CD4-positive, CD25-positive, alpha-beta regulatory T cell (primary cell): Measurements from ENCODE around the gene PPM1M. TPM values are rescaled to one million over a fixed set of nuclear protein-coding genes. Genes with fewer than 3 reads are reported as not detected.
"Not testable (repeated sequence)": the region's sequence is repeated elsewhere in the genome, so short reads cannot be mapped to it uniquely, and the experiment has no call there.

ENCODE experiments used
- ATAC-seq, 2 donors: fragments of 150-1000 bp; cut with Tn5 transposase; one replicate each; pipeline ENCODE4 v1.10.0; 2021; ENCODE audit warnings: low read depth in 2 of 2, moderate number of reproducible peaks in 2 of 2, moderate library complexity in 1 of 2
- DNase-seq, 3 donors: peaks; one replicate each; pipeline versions ENCODE4 v3.0.0 to v3.0.0-alpha.2; 2012 to 2022; ENCODE audit warnings: mixed read lengths in 1 of 3
- H3K27ac ChIP-seq: one replicate; pipeline ENCODE4 v1.7.0; 2013; ENCODE audit warnings: mild to moderate bottlenecking, low read length; ENCODE audit not compliant: insufficient read depth, poor library complexity, severe bottlenecking
- H3K27me3 ChIP-seq: one replicate; pipeline ENCODE4 v1.7.0; 2013; ENCODE audit warnings: low read length; ENCODE audit not compliant: control insufficient read depth, insufficient read depth
- H3K36me3 ChIP-seq: one replicate; pipeline ENCODE4 v1.7.0; 2013; ENCODE audit warnings: mild to moderate bottlenecking, low read length, moderate library complexity; ENCODE audit not compliant: control insufficient read depth, insufficient read depth
- H3K4me1 ChIP-seq: 2 replicates; pipeline ENCODE4 v1.7.0; 2013; ENCODE audit warnings: mild to moderate bottlenecking, low read length; ENCODE audit not compliant: insufficient read depth, control insufficient read depth, poor library complexity, severe bottlenecking
- H3K4me3 ChIP-seq: one replicate; pipeline ENCODE4 v1.7.0; 2013; ENCODE audit warnings: low read depth, mild to moderate bottlenecking, low read length, moderate library complexity
- H3K9me3 ChIP-seq, 2 experiments: 1 replicate in 1 of 2; 2 replicates in 1 of 2; pipeline ENCODE4 v1.7.0; 2013; ENCODE audit warnings: low read length in 2 of 2, mild to moderate bottlenecking in 1 of 2, moderate library complexity in 1 of 2; ENCODE audit not compliant: control insufficient read depth in 2 of 2
- H3K27ac Mint-ChIP-seq, 3 donors: one replicate each; pipeline ENCODE4 v1.8.0; 2020 to 2022; ENCODE audit warnings: mild to moderate bottlenecking in 3 of 3, mixed read lengths in 3 of 3, moderate library complexity in 2 of 3
- H3K27me3 Mint-ChIP-seq: one replicate; pipeline ENCODE4 v1.8.0; 2022; ENCODE audit warnings: mild to moderate bottlenecking, mixed read lengths
- H3K36me3 Mint-ChIP-seq: one replicate; pipeline ENCODE4 v1.8.0; 2020; ENCODE audit warnings: mixed read lengths
- H3K4me1 Mint-ChIP-seq, 4 donors: one replicate each; pipeline ENCODE4 v1.8.0; 2020 to 2022; ENCODE audit warnings: mixed read lengths in 4 of 4, mild to moderate bottlenecking in 1 of 4
- H3K4me3 Mint-ChIP-seq, 4 donors: one replicate each; pipeline ENCODE4 v1.8.0; 2020 to 2022; ENCODE audit warnings: mild to moderate bottlenecking in 4 of 4, mixed read lengths in 4 of 4, moderate library complexity in 3 of 4
- H3K9me3 Mint-ChIP-seq, 7 donors: one replicate each; pipeline ENCODE4 v1.8.0; 2020 to 2022; ENCODE audit warnings: mixed read lengths in 7 of 7, mild to moderate bottlenecking in 3 of 7, moderate library complexity in 2 of 7
- polyA plus RNA-seq, 4 donors: library from polyadenylated mRNA; unstranded; fragments of 300-500 nt; fragmentation: Illumina TruSeq; gene quantifications; one replicate each; pipeline ENCODE4 v1.2.3, GENCODE V29; 2021
- total RNA-seq: library from RNA; stranded (reverse); gene quantifications from one replicate; pipeline ENCODE4 v1.2.3, GENCODE V29; 2022

Gene PPM1M
- total and polyA plus RNA-seq, 5 donors from 2014 or later, result 55.5 to 104 (median 78.4) TPM

DNA sequence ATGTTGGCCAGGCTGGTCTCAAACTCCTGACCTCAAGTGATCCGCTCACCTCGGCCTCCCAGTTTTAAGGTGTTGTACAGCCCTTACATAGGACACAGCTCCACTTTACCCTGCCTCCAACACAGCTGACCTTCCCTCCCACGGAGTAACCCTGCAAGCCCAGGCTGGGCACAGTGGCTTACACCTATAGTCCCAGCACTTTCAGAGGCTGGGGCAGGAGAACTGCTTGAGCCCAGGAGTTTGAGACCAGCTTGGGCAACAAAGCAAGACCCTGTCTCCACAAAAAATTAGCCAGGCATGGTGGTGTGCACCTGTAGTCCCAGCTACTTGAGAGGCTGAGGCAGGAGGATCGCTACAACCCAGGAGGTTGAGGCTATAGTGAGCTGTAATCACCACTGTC lies 38.5 kb downstream of the PPM1M start:
- Mint-ChIP-seq H3K4me1 (peaks cover 23 to 65% (median 39%) of the 10 kb centered on the region in 4 donors), H3K4me3 (peak overlapping the region in 2 of 4 donors; percentile 54 to 82), H3K27ac (peak overlapping the region in 2 of 3 donors; percentile 79 to 97)
- H3K27me3 ChIP-seq, H3K9me3 Mint-ChIP-seq, H3K36me3 Mint-ChIP-seq, H3K36me3 ChIP-seq, H3K4me3 ChIP-seq, ATAC-seq, DNase-seq, H3K9me3 ChIP-seq, H3K27me3 Mint-ChIP-seq: not testable (repeated sequence)
- Histone ChIP-seq H3K4me1 (peaks cover 52% of the 10 kb centered on the region), H3K27ac (peak overlapping the region; percentile 70)

- no peaks in the 10 kb centered on the region for H3K9me3 Mint-ChIP-seq
- no peaks in the 10 kb centered on the region for H3K27me3 ChIP-seq
- H3K36me3 Mint-ChIP-seq, result peaks cover 4% of the 10 kb centered on the region
- H3K4me1 ChIP-seq, result peaks cover 45% of the 10 kb centered on the region
- H3K36me3 ChIP-seq, result peaks cover 11% of the 10 kb centered on the region
- peak overlapping the region; percentile 95 for H3K4me3 ChIP-seq
- H3K27ac Mint-ChIP-seq, result peak overlapping the region; percentile 100
- peak overlapping the region; percentile 99 for H3K27ac ChIP-seq
- H3K4me1 Mint-ChIP-seq, result peaks cover 18 to 58% (median 39%) of the 10 kb centered on the region in 4 donors
- peak overlapping the region; percentile 94 to 100 (median 98) for H3K4me3 Mint-ChIP-seq
- ATAC-seq (no peak), DNase-seq (no peak)
- H3K27me3 Mint-ChIP-seq, result no peaks in the 10 kb centered on the region
- H3K9me3 ChIP-seq, result no peaks in the 10 kb centered on the region
These were observed 41.2 kb downstream of the PPM1M start for GRCh38 chr3:52286777-52287110.

- H3K4me3 Mint-ChIP-seq, result peak overlapping the region; percentile 94 to 100 (median 98)
- H3K27me3 ChIP-seq, result no peaks in the 10 kb centered on the region
- no peaks in the 10 kb centered on the region for H3K27me3 Mint-ChIP-seq
- H3K36me3 Mint-ChIP-seq, result peaks cover 4% of the 10 kb centered on the region
- H3K9me3 Mint-ChIP-seq, result no peaks in the 10 kb centered on the region
- peak overlapping the region; percentile 99 for H3K27ac ChIP-seq
- no peak for ATAC-seq
- peaks cover 12 to 42% (median 28%) of the 10 kb centered on the region in 4 donors for H3K4me1 Mint-ChIP-seq
- H3K4me1 ChIP-seq, result peaks cover 26% of the 10 kb centered on the region
- peaks cover 27% of the 10 kb centered on the region for H3K36me3 ChIP-seq
- H3K4me3 ChIP-seq, result peak overlapping the region; percentile 95
- H3K9me3 ChIP-seq, result no peaks in the 10 kb centered on the region
- DNase-seq, result no peak
- peak overlapping the region in 2 of 3 donors; percentile 100 for H3K27ac Mint-ChIP-seq
These were observed 43.1 kb downstream of the PPM1M start for GRCh38 chr3:52288674-52289073.

- ATAC-seq (no peak), DNase-seq (no peak)
- Mint-ChIP-seq H3K27me3 (no peaks in the 10 kb centered on the region), H3K27ac (peak overlapping the region in 2 of 3 donors; percentile 100), H3K9me3 (no peaks in the 10 kb centered on the region), H3K4me1 (peaks cover 12 to 37% (median 28%) of the 10 kb centered on the region in 4 donors), H3K36me3 (peaks cover 4% of the 10 kb centered on the region), H3K4me3 (peak overlapping the region; percentile 94 to 100 (median 98))
- Histone ChIP-seq H3K9me3 (no peaks in the 10 kb centered on the region), H3K27ac (no peak overlapping the region), H3K4me1 (peaks cover 26% of the 10 kb centered on the region), H3K27me3 (no peaks in the 10 kb centered on the region), H3K4me3 (peak overlapping the region; percentile 95), H3K36me3 (peaks cover 28% of the 10 kb centered on the region)
These were observed 43.8 kb downstream of the PPM1M start for GRCh38 chr3:52289338-52289746.

- Histone ChIP-seq H3K4me1 (peaks cover 26% of the 10 kb centered on the region), H3K9me3 (no peaks in the 10 kb centered on the region), H3K36me3 (peaks cover 28% of the 10 kb centered on the region), H3K27me3 (no peaks in the 10 kb centered on the region), H3K4me3 (no peak overlapping the region), H3K27ac (no peak overlapping the region)
- Mint-ChIP-seq H3K4me3 (peak overlapping the region in 2 of 4 donors; percentile 65 to 94), H3K27me3 (no peaks in the 10 kb centered on the region), H3K27ac (no peak overlapping the region), H3K4me1 (peaks cover 12 to 42% (median 30%) of the 10 kb centered on the region in 4 donors), H3K36me3 (peaks cover 6% of the 10 kb centered on the region), H3K9me3 (no peaks in the 10 kb centered on the region)
- DNase-seq (no peak), ATAC-seq (no peak)
These were observed 44.4 kb downstream of the PPM1M start for GRCh38 chr3:52289747-52290595.

GRCh38 chr3:52290596-52291507 lies 45.3 kb downstream of the PPM1M start:
- no peaks in the 10 kb centered on the region for H3K9me3 Mint-ChIP-seq
- peaks cover 12 to 45% (median 30%) of the 10 kb centered on the region in 4 donors for H3K4me1 Mint-ChIP-seq
- no peak for DNase-seq
- H3K4me3 ChIP-seq, result no peak overlapping the region
- no peak overlapping the region for H3K27ac ChIP-seq
- no peaks in the 10 kb centered on the region for H3K9me3 ChIP-seq
- no peaks in the 10 kb centered on the region for H3K27me3 ChIP-seq
- peaks cover 26% of the 10 kb centered on the region for H3K4me1 ChIP-seq
- ATAC-seq, result no peak
- H3K4me3 Mint-ChIP-seq, result peak overlapping the region in 3 of 4 donors; percentile 41 to 82 (median 68)
- H3K36me3 ChIP-seq, result peaks cover 28% of the 10 kb centered on the region
- peak overlapping the region in 1 of 3 donors; percentile 24 for H3K27ac Mint-ChIP-seq
- peaks cover 10% of the 10 kb centered on the region for H3K36me3 Mint-ChIP-seq
- H3K27me3 Mint-ChIP-seq, result no peaks in the 10 kb centered on the region

DNA sequence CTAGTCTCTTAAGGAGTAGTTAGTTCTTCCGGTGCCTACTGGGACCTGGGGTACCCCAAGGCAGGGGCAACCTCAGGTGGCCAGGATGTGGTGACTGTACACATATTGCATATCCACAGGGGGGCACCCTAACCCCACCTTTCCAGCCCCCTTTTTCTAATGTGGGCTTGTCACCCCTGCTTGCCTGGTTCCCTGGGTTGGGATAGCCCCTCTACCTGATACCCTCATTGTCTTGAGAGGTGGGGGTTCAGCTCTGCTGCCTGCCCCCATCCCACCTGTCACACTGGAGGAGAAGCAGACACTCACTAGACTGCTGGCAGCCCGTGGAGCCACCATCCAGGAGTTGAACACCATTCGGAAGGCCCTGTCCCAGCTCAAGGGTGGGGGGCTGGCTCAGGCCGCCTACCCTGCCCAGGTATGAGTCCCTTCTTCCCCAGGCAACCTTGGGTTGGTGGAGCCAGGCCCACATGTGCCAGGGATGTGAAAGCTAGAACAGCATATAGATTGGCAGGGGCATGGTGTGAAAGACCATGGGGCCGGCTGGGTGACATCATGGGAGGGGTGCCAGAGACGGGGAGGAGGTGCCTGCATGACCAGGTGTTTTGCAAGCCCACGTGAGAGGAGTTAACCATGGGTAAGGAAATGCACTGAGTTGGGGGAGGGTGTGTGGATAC lies 46.1 kb downstream of the PPM1M start:
- no peaks in the 10 kb centered on the region for H3K27me3 Mint-ChIP-seq
- H3K36me3 Mint-ChIP-seq, result peaks cover 14% of the 10 kb centered on the region

More for the DNA sequence above, 46.1 kb downstream of the PPM1M start:
- peak overlapping the region; percentile 41 to 82 (median 64) for H3K4me3 Mint-ChIP-seq
- ATAC-seq, result no peak
- peak in 2 of 3 donors; percentile 43 to 54 for DNase-seq
- H3K4me1 Mint-ChIP-seq, result peaks cover 12 to 48% (median 30%) of the 10 kb centered on the region in 4 donors
- H3K4me3 ChIP-seq, result no peak overlapping the region
- peaks cover 26% of the 10 kb centered on the region for H3K4me1 ChIP-seq
- peak overlapping the region in 1 of 3 donors; percentile 24 for H3K27ac Mint-ChIP-seq
- H3K27ac ChIP-seq, result no peak overlapping the region
- H3K9me3 Mint-ChIP-seq, result no peaks in the 10 kb centered on the region
- no peaks in the 10 kb centered on the region for H3K9me3 ChIP-seq
- H3K36me3 ChIP-seq, result peaks cover 28% of the 10 kb centered on the region
- H3K27me3 ChIP-seq, result no peaks in the 10 kb centered on the region
